Activated CD4-positive, alpha-beta memory T cell treated with anti-CD3 and anti-CD28 coated beads for 36 hours (primary cell): Measurements from ENCODE around the gene CNTN4. TPM values are rescaled to one million over a fixed set of nuclear protein-coding genes. Genes with fewer than 3 reads are reported as not detected.
"Not testable (repeated sequence)": the region's sequence is repeated elsewhere in the genome, so short reads cannot be mapped to it uniquely, and the experiment has no call there.

Experiments
- CTCF ChIA-PET: fragments of 350-600 bp; sonication (Branson Sonifier 250); formaldehyde crosslinking; loops from one replicate; lab custom pipeline; 2021; ENCODE audit warnings: antibody characterized with exemption, inconsistent platforms; lab: Charles Lee
- POLR2A ChIA-PET: fragments of 350-600 bp; sonication (Branson Sonifier 250); formaldehyde crosslinking; loops from one replicate; lab custom pipeline; 2021; ENCODE audit warnings: antibody characterized with exemption; lab: Charles Lee
- DNase-seq: peaks from one replicate; pipeline ENCODE4 v3.0.0-alpha.2; 2020
- H3K27ac Mint-ChIP-seq: one replicate; pipeline ENCODE4 v1.8.0; 2021; ENCODE audit warnings: mixed read lengths
- H3K27me3 Mint-ChIP-seq: one replicate; pipeline ENCODE4 v1.8.0; 2021; ENCODE audit warnings: mixed read lengths
- H3K36me3 Mint-ChIP-seq: one replicate; pipeline ENCODE4 v1.8.0; 2021; ENCODE audit warnings: mixed read lengths
- H3K4me1 Mint-ChIP-seq: one replicate; pipeline ENCODE4 v1.8.0; 2021; ENCODE audit warnings: low read depth, mixed read lengths
- H3K4me3 Mint-ChIP-seq: one replicate; pipeline ENCODE4 v1.8.0; 2021; ENCODE audit warnings: mild to moderate bottlenecking, mixed read lengths
- H3K9me3 Mint-ChIP-seq: one replicate; pipeline ENCODE4 v1.8.0; 2021; ENCODE audit warnings: mixed read lengths
- intact Hi-C: fragments of 100-400 bp; cut with micrococcal nuclease; formaldehyde crosslinking; loops from one replicate; pipeline ENCODE4 v1.15.1; 2023
- total RNA-seq, 2 experiments: library from RNA; stranded (reverse); gene quantifications; one replicate each; pipeline ENCODE4 v1.2.3, GENCODE V29; 2021

The CNTN4 gene
- total RNA-seq, 2 experiments from 2014 or later: not detected

DNA sequence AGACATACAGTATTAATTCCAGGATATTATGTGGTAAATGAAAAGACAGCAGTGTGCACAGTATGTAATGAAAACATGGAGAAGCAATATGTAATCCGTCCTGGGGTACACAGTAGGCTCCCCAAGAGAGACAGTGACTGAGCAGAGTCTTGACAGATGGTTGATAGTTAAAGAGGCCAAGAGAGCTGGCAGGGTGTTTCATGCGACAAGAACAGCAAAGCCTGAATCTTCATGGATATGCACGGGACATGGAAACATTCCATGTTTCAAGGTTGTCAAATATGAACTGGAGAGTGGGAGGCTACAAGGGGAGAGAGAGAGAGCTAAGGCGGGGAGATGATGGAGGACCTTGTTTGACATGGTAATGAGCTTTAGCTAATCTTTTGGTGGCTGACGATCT lies 673.1 kb downstream of the CNTN4 start:
- intact Hi-C loops: no loop called here
- H3K27me3 Mint-ChIP-seq: no peaks in the 10 kb centered on the region
- H3K27ac Mint-ChIP-seq: no peak overlapping the region
- no peaks in the 10 kb centered on the region for H3K36me3 Mint-ChIP-seq
- H3K4me3 Mint-ChIP-seq: no peak overlapping the region
- POLR2A ChIA-PET: no interaction called here
- H3K9me3 Mint-ChIP-seq: no peaks in the 10 kb centered on the region
- no peak for DNase-seq
- CTCF ChIA-PET: no interaction called here
- no peaks in the 10 kb centered on the region for H3K4me1 Mint-ChIP-seq

DNA sequence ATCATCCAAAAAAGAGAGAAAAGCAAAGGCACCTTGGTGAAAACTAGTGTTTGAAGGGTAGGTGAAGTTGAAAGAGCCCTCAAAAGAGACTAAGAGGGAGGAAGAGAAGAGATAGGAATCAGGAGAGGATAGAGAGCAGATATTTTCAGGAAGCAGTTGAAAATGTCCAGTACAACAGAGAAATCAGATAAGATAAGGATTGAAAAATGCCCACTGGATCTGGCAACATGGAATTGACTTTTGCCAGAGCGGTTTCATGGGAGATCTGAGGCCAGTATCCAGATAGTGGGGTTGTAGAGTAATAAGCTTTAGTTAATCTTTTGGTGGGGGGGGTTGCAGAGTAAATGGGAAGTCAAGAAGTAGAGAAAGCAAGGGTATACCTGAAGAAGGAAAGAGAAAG lies 674.1 kb downstream of the CNTN4 start:
- Mint-ChIP-seq H3K9me3 (no peaks in the 10 kb centered on the region), H3K4me1 (no peaks in the 10 kb centered on the region), H3K36me3 (no peaks in the 10 kb centered on the region), H3K27me3 (no peaks in the 10 kb centered on the region), H3K27ac (no peak overlapping the region), H3K4me3 (no peak overlapping the region)
- ChIA-PET CTCF (no interaction called here), POLR2A (no interaction called here)
- no peak for DNase-seq
- intact Hi-C loops: no loop called here

DNA sequence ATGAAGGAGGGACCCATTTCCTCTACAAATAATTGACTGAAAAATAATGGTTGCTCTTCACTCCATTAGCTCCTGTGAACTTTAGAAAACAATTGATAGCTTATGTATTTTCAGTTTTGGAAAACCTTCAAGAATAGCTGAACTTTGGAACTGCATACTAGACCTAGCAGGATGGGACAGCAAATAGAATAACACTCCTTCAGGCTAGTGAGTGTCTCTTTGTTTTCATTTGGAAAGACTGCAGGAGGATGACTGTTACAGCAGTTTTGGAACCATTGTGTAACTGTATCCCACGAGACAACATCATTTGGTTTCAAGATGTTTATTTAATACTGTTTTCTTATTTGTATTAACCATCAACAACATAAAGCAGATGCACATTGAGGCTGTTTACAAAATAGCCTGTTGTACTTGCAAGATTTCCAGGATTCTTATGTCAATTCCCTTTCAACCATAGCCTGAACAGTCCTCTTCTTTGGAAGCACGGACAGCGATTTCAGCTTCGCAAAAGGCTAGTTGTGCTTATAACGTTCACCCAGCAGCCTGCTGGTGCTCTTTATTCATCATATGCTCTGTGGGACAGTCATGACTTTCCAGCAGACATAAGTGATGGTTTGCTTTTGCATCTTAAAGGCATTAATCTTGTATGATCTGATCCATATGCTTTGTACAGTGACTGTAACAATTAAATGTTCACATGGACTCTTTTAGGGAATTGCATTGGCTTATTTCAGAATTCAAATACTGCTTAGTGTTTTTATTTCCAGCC lies 676.0 kb downstream of the CNTN4 start:
- H3K4me1 Mint-ChIP-seq: no peaks in the 10 kb centered on the region
- ChIA-PET POLR2A (no interaction called here), CTCF (no interaction called here)
- no peaks in the 10 kb centered on the region for H3K36me3 Mint-ChIP-seq
- intact Hi-C loops: no loop called here
- H3K4me3 Mint-ChIP-seq: no peak overlapping the region
- H3K27me3 Mint-ChIP-seq: peaks cover 2% of the 10 kb centered on the region
- no peak for DNase-seq
- no peaks in the 10 kb centered on the region for H3K9me3 Mint-ChIP-seq
- H3K27ac Mint-ChIP-seq: no peak overlapping the region

DNA sequence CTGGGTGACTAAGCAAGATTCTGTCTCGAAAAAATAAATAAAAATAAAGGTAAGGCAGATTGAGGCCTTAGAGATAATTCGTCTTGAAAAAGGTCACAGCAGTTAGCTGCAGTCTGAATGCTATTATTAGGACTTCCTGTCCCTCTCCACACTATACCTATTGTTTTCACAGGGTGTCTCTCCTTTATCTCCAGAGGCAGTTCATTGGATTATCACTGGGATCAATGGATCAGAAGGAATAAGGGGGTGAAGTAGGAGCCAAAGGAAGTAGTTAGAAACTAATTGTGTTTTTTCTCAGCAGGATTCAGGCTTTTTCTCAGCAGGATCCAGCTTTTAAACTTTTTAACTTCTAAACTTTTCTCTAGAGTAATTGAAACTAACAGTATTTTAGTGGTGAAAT lies 684.6 kb downstream of the CNTN4 start:
- no peaks in the 10 kb centered on the region for H3K36me3 Mint-ChIP-seq
- intact Hi-C loops: no loop called here

DNA sequence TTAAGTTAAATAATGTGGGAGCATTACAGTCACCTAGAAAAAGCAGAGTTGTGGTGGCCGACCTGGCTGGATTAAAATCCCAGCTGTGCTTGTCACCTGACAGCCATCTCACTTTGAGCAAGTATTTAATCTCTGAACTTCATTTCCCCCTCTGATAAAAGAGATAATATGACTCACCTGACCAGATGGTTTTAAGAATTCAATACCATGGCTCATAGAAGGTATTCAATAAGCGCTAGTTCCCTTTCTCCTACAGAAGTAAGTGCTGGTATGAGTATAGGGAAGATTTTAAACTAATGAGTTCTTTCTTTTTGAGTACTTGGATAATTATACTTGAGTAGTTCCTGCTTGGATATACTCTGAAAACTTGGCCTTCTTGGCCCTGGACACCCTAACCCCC lies 686.0 kb downstream of the CNTN4 start:
- intact Hi-C loops: no loop called here
- POLR2A ChIA-PET: no interaction called here
- CTCF ChIA-PET: no interaction called here
- Mint-ChIP-seq H3K27ac (no peak overlapping the region), H3K27me3 (peaks cover 1% of the 10 kb centered on the region), H3K4me3 (no peak overlapping the region), H3K36me3 (no peaks in the 10 kb centered on the region), H3K9me3 (no peaks in the 10 kb centered on the region), H3K4me1 (no peaks in the 10 kb centered on the region)
- DNase-seq: no peak

More for the DNA sequence above, 684.6 kb downstream of the CNTN4 start:
- H3K9me3 Mint-ChIP-seq: no peaks in the 10 kb centered on the region
- peaks cover 1% of the 10 kb centered on the region for H3K27me3 Mint-ChIP-seq
- CTCF ChIA-PET: no interaction called here
- no peaks in the 10 kb centered on the region for H3K4me1 Mint-ChIP-seq
- POLR2A ChIA-PET: no interaction called here
- no peak overlapping the region for H3K4me3 Mint-ChIP-seq
- no peak overlapping the region for H3K27ac Mint-ChIP-seq
- no peak for DNase-seq

DNA sequence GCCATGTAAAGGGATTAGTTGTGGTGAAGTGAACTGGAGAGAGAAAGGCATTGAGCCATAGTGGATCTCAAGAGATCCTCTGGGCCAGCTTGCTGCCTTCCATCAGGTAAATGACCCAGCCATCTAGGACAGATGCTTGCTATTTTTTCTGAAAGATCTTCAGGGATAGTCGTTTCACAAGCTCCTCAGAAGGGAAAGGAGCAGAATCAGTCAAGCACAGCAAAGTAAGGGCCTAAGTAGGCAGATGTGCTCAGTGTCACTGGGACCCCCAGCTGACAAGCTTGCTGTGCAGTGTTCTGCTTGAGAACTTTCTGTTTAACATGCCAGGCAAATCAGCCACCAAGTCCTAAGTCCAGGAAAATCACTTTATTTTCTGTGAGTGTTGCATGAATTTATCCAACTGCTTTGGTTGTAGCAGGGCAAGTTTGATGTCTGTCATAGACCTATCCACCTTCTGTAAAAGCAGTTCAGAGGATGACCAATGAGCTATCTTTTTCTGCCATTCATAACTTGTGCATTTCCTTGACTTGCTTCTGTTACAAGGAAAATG lies 691.7 kb downstream of the CNTN4 start:
- Mint-ChIP-seq H3K27me3 (peaks cover 1% of the 10 kb centered on the region), H3K9me3 (no peaks in the 10 kb centered on the region), H3K4me1 (no peaks in the 10 kb centered on the region), H3K36me3 (no peaks in the 10 kb centered on the region), H3K4me3 (no peak overlapping the region), H3K27ac (no peak overlapping the region)
- intact Hi-C loops: no loop called here
- DNase-seq: no peak
- ChIA-PET POLR2A (no interaction called here), CTCF (no interaction called here)

DNA sequence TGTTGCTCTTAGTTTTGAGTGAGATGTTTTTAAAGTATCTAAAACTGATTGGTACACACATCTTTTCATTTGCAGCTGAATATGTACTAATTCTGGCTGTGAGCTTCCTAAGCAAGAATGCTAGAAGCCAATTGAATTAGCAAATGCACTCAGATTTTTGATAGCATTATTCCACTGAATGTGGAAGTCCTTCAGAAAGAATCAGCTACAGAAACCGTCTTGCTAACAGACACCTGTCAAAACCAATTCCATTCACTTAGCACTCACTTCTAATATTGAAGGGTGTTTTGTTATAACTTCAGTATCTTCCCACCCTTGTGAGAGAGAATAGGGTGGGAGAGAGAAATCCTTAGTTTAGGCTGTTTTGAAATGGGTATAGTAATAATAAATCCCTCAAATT lies 693.8 kb downstream of the CNTN4 start:
- no peak for DNase-seq
- no peak overlapping the region for H3K27ac Mint-ChIP-seq
- POLR2A ChIA-PET: no interaction called here
- no peaks in the 10 kb centered on the region for H3K27me3 Mint-ChIP-seq
- no peak overlapping the region for H3K4me3 Mint-ChIP-seq
- no peaks in the 10 kb centered on the region for H3K4me1 Mint-ChIP-seq
- intact Hi-C loops: no loop called here
- CTCF ChIA-PET: no interaction called here
- no peaks in the 10 kb centered on the region for H3K36me3 Mint-ChIP-seq
- no peaks in the 10 kb centered on the region for H3K9me3 Mint-ChIP-seq

DNA sequence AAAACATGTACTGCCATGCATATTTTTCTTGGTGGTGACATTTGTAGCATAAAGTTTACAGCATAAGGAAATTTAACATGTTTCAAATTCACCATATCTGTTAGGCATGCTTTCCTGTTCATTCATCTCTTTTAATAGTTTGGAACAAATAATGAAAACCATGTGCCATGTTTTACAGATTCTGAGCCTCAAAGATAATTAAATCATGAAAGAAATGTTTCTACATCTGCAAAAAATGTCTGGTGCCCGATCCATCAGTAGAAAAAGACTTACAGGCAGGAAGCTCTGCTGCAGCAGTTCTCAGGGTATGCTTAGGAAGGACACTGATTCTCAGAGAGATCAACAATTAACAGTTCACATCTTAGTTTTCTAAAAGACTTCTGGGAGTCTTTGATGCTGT lies 695.3 kb downstream of the CNTN4 start:
- POLR2A ChIA-PET: no interaction called here
- CTCF ChIA-PET: no interaction called here
- no peak overlapping the region for H3K4me3 Mint-ChIP-seq
- no peaks in the 10 kb centered on the region for H3K36me3 Mint-ChIP-seq
- intact Hi-C loops: no loop called here
- H3K9me3 Mint-ChIP-seq: no peaks in the 10 kb centered on the region
- no peak overlapping the region for H3K27ac Mint-ChIP-seq
- no peak for DNase-seq
- no peaks in the 10 kb centered on the region for H3K27me3 Mint-ChIP-seq
- H3K4me1 Mint-ChIP-seq: no peaks in the 10 kb centered on the region

DNA sequence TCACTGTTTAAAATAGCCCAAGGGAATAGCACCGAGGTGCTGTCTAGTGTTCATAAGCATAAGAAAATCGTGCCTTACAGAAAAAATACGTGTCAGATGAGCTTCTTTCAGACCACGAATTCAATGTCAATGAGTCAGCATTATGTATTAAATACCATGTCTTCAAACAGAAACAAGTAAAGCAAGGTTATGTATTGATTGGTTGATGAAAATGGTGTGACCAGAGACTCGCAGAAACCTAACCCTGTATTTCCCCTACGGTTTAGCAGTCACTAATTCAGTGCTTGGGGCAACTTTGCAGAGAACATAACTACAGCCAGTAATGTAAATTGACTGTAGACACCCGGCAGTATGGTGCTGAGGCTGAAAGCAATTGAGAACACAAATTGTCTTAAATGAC lies 703.8 kb downstream of the CNTN4 start:
- intact Hi-C loops: no loop called here
- Mint-ChIP-seq H3K27ac (no peak overlapping the region), H3K9me3 (no peaks in the 10 kb centered on the region), H3K4me1 (no peaks in the 10 kb centered on the region), H3K27me3 (peaks cover 14% of the 10 kb centered on the region), H3K36me3 (no peaks in the 10 kb centered on the region), H3K4me3 (no peak overlapping the region)
- DNase-seq: no peak
- ChIA-PET POLR2A (no interaction called here), CTCF (interaction anchor here (0.7 kb wide), 1 partner anchor 22 kb away, joined by 3 read pairs; no protein-coding TSS in a partner anchor)

DNA sequence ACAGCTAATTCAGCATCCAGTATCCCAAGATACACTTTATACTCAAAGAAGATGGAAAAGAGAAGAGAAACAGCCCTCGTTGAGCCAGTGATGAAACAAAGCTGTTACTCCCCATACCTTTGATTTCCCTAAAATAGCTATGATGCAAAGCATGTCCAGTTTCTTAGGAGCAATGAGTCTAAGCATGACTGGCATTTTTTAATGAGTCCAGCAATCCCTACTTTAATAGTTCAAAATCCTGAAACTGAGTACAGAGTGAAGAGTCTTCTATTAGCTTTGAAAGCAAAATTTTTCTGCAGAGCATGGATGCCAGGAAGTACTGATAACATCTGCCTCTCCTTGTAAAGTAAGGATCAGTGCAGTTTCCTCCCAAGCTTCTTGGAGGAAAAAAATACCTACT lies 708.8 kb downstream of the CNTN4 start:
- no peak overlapping the region for H3K4me3 Mint-ChIP-seq
- H3K36me3 Mint-ChIP-seq: no peaks in the 10 kb centered on the region
- DNase-seq: no peak
- H3K9me3 Mint-ChIP-seq: no peaks in the 10 kb centered on the region
- peaks cover 11% of the 10 kb centered on the region for H3K27me3 Mint-ChIP-seq
- CTCF ChIA-PET: no interaction called here
- intact Hi-C loops: no loop called here
- POLR2A ChIA-PET: interaction anchor here (0.6 kb wide), 1 partner anchor 16 kb away, joined by 5 read pairs; no protein-coding TSS in a partner anchor
- no peak overlapping the region for H3K27ac Mint-ChIP-seq
- H3K4me1 Mint-ChIP-seq: no peaks in the 10 kb centered on the region

DNA sequence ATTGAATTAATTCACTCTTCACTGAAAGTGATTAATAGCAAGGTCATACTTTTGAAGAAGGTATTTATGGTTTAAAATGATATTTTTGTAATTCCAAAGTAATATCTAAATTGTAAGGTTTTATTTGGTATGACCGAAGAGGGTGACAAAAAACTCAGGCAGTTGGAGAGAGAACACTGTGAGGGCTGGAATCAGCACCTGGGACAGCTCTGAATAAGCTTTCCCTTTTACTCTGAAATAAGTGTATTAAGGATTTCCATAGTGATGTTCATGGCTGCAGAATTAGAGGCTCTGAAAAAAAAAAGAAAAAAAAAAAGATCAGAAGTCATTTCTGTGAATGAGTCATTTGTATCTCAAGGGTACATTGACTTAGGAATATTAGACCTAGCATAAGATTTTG lies 712.1 kb downstream of the CNTN4 start:
- Mint-ChIP-seq H3K27ac (no peak overlapping the region), H3K9me3 (no peaks in the 10 kb centered on the region), H3K4me3 (no peak overlapping the region), H3K27me3 (peaks cover 11% of the 10 kb centered on the region), H3K4me1 (no peaks in the 10 kb centered on the region), H3K36me3 (no peaks in the 10 kb centered on the region)
- DNase-seq: no peak
- intact Hi-C loops: no loop called here
- ChIA-PET CTCF (no interaction called here), POLR2A (no interaction called here)

DNA sequence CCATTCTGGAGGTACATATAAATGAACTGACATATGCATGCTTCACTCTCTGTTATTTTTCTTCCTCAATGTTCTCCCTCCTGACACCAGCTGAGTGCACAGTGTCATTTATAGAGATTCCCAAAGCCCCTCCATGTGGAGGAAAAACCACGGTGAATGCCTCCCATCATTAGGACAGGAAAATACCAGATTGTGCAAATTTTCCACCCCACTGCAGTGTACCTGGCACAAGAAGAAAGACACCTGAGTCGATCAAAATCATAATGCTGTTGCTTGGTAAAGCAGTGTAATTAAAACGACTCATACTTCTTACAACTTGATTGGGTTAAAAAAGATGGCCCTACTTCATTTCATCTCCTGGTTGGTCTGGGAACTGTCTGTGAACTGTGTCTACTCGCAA lies 720.9 kb downstream of the CNTN4 start:
- no peak overlapping the region for H3K27ac Mint-ChIP-seq
- no peaks in the 10 kb centered on the region for H3K9me3 Mint-ChIP-seq
- POLR2A ChIA-PET: no interaction called here
- no peaks in the 10 kb centered on the region for H3K36me3 Mint-ChIP-seq
- H3K27me3 Mint-ChIP-seq: no peaks in the 10 kb centered on the region
- intact Hi-C loops: no loop called here
- H3K4me1 Mint-ChIP-seq: no peaks in the 10 kb centered on the region
- H3K4me3 Mint-ChIP-seq: no peak overlapping the region
- DNase-seq: no peak
- CTCF ChIA-PET: no interaction called here

DNA sequence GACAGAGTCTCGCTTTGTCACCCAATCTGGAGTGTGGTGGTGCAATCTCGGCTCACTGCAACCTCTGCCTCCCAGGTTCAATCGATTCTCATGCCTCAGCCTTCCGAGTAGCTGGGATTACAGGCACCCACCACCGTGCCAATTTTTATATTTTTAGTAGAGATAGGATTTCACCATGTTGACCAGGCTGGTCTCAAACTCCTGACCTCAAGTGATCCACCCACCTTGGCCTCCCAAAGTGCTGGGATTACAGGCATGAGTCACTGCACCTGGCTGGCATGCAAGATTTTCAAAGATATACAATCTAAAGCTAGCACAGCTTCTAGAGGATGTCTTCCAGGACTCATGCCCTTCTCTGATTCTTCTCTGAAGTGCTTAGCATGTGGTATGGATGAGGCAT lies 722.3 kb downstream of the CNTN4 start:
- intact Hi-C loops, H3K27me3 Mint-ChIP-seq, POLR2A ChIA-PET, H3K36me3 Mint-ChIP-seq, DNase-seq, H3K9me3 Mint-ChIP-seq, H3K4me3 Mint-ChIP-seq, H3K27ac Mint-ChIP-seq, H3K4me1 Mint-ChIP-seq, CTCF ChIA-PET: not testable (repeated sequence)
